ENCODE data around the gene VSTM1.

The VSTM1 gene

GRCh38 chr19:54026656-54027055 is 37.0 kb downstream of the VSTM1 start:
- peaks cover 5% of the 10 kb centered on the region for H3K27me3 ChIP-seq (ENCODE audit: control insufficient read depth, insufficient read depth, low read length)
- no peak overlapping the region for H3K9ac ChIP-seq (ENCODE audit: low read depth, low read length)
- no peak overlapping the region for H3K4me2 ChIP-seq (ENCODE audit: low read length)
- no peaks in the 10 kb centered on the region for H3K9me3 ChIP-seq (replicated peaks; ENCODE audit: low read length)
- H3K4me1 ChIP-seq (ENCODE audit: control insufficient read depth, insufficient read depth, low read length), result peaks cover 5% of the 10 kb centered on the region
- no peak overlapping the region for H3K4me3 ChIP-seq (ENCODE audit: low read length)
- no peaks in the 10 kb centered on the region for H3K36me3 ChIP-seq (ENCODE audit: insufficient read depth, low read length)

GRCh38 chr19:54024660-54025059 is 39.0 kb downstream of the VSTM1 start:
- Histone ChIP-seq H3K36me3 (ENCODE audit: insufficient read depth, low read length) (no peaks in the 10 kb centered on the region), H3K4me2 (ENCODE audit: low read length) (no peak overlapping the region), H3K9ac (ENCODE audit: low read depth, low read length) (no peak overlapping the region), H3K27me3 (ENCODE audit: control insufficient read depth, insufficient read depth, low read length) (peaks cover 5% of the 10 kb centered on the region), H3K4me3 (ENCODE audit: low read length) (no peak overlapping the region), H3K4me1 (ENCODE audit: control insufficient read depth, insufficient read depth, low read length) (peaks cover 14% of the 10 kb centered on the region), H3K9me3 (replicated peaks; ENCODE audit: low read length) (no peaks in the 10 kb centered on the region)

- Histone ChIP-seq H3K9ac (ENCODE audit: low read depth, low read length) (no peak overlapping the region), H3K4me3 (ENCODE audit: low read length) (no peak overlapping the region), H3K4me2 (ENCODE audit: low read length) (no peak overlapping the region), H3K27me3 (ENCODE audit: control insufficient read depth, insufficient read depth, low read length) (peaks cover 5% of the 10 kb centered on the region), H3K4me1 (ENCODE audit: control insufficient read depth, insufficient read depth, low read length) (peaks cover 17% of the 10 kb centered on the region), H3K36me3 (ENCODE audit: insufficient read depth, low read length) (no peaks in the 10 kb centered on the region), H3K9me3 (replicated peaks; ENCODE audit: low read length) (no peaks in the 10 kb centered on the region)
Measured at GRCh38 chr19:54023191-54023590, 40.5 kb downstream of the VSTM1 start.

GRCh38 chr19:54021932-54022331 is 41.8 kb downstream of the VSTM1 start:
- H3K27me3 ChIP-seq (ENCODE audit: control insufficient read depth, insufficient read depth, low read length), result peaks cover 4% of the 10 kb centered on the region
- no peak overlapping the region for H3K4me2 ChIP-seq (ENCODE audit: low read length)
- H3K9me3 ChIP-seq (replicated peaks; ENCODE audit: low read length), result no peaks in the 10 kb centered on the region
- H3K9ac ChIP-seq (ENCODE audit: low read depth, low read length), result no peak overlapping the region
- H3K36me3 ChIP-seq (ENCODE audit: insufficient read depth, low read length), result no peaks in the 10 kb centered on the region
- no peak overlapping the region for H3K4me3 ChIP-seq (ENCODE audit: low read length)
- H3K4me1 ChIP-seq (ENCODE audit: control insufficient read depth, insufficient read depth, low read length), result peaks cover 17% of the 10 kb centered on the region

- Histone ChIP-seq H3K9ac (ENCODE audit: low read depth, low read length) (no peak overlapping the region), H3K9me3 (replicated peaks; ENCODE audit: low read length) (no peaks in the 10 kb centered on the region), H3K4me2 (ENCODE audit: low read length) (no peak overlapping the region), H3K36me3 (ENCODE audit: insufficient read depth, low read length) (no peaks in the 10 kb centered on the region), H3K4me3 (ENCODE audit: low read length) (no peak overlapping the region), H3K27me3 (ENCODE audit: control insufficient read depth, insufficient read depth, low read length) (no peaks in the 10 kb centered on the region), H3K4me1 (ENCODE audit: control insufficient read depth, insufficient read depth, low read length) (peaks cover 17% of the 10 kb centered on the region)
Measured at GRCh38 chr19:54021363-54021762, 42.3 kb downstream of the VSTM1 start.

- no peak overlapping the region for H3K4me2 ChIP-seq (ENCODE audit: low read length)
- H3K36me3 ChIP-seq (ENCODE audit: insufficient read depth, low read length), result no peaks in the 10 kb centered on the region
- H3K27me3 ChIP-seq (ENCODE audit: control insufficient read depth, insufficient read depth, low read length), result no peaks in the 10 kb centered on the region
- no peaks in the 10 kb centered on the region for H3K9me3 ChIP-seq (replicated peaks; ENCODE audit: low read length)
- H3K4me3 ChIP-seq (ENCODE audit: low read length), result no peak overlapping the region
- peaks cover 12% of the 10 kb centered on the region for H3K4me1 ChIP-seq (ENCODE audit: control insufficient read depth, insufficient read depth, low read length)
- no peak overlapping the region for H3K9ac ChIP-seq (ENCODE audit: low read depth, low read length)
Measured at GRCh38 chr19:54017261-54017660, 46.4 kb downstream of the VSTM1 start.

GRCh38 chr19:54014920-54015560 is 48.7 kb downstream of the VSTM1 start:
- Histone ChIP-seq H3K9ac (ENCODE audit: low read depth, low read length) (no peak overlapping the region), H3K4me1 (ENCODE audit: control insufficient read depth, insufficient read depth, low read length) (peaks cover 7% of the 10 kb centered on the region), H3K27me3 (ENCODE audit: control insufficient read depth, insufficient read depth, low read length) (no peaks in the 10 kb centered on the region), H3K4me3 (ENCODE audit: low read length) (no peak overlapping the region), H3K4me2 (ENCODE audit: low read length) (no peak overlapping the region), H3K9me3 (replicated peaks; ENCODE audit: low read length) (no peaks in the 10 kb centered on the region), H3K36me3 (ENCODE audit: insufficient read depth, low read length) (no peaks in the 10 kb centered on the region)

GRCh38 chr19:54013866-54014265 is 49.8 kb downstream of the VSTM1 start:
- Histone ChIP-seq H3K4me3 (ENCODE audit: low read length) (no peak overlapping the region), H3K4me1 (ENCODE audit: control insufficient read depth, insufficient read depth, low read length) (no peaks in the 10 kb centered on the region), H3K36me3 (ENCODE audit: insufficient read depth, low read length) (no peaks in the 10 kb centered on the region), H3K9ac (ENCODE audit: low read depth, low read length) (no peak overlapping the region), H3K9me3 (replicated peaks; ENCODE audit: low read length) (no peaks in the 10 kb centered on the region), H3K4me2 (ENCODE audit: low read length) (no peak overlapping the region), H3K27me3 (ENCODE audit: control insufficient read depth, insufficient read depth, low read length) (no peaks in the 10 kb centered on the region)

GRCh38 chr19:54011507-54012211 is 52.0 kb downstream of the VSTM1 start:
- peaks cover 5% of the 10 kb centered on the region for H3K4me1 ChIP-seq (ENCODE audit: control insufficient read depth, insufficient read depth, low read length)
- no peaks in the 10 kb centered on the region for H3K36me3 ChIP-seq (ENCODE audit: insufficient read depth, low read length)
- H3K9ac ChIP-seq (ENCODE audit: low read depth, low read length), result no peak overlapping the region
- H3K4me2 ChIP-seq (ENCODE audit: low read length), result no peak overlapping the region
- H3K4me3 ChIP-seq (ENCODE audit: low read length), result no peak overlapping the region
- no peaks in the 10 kb centered on the region for H3K9me3 ChIP-seq (replicated peaks; ENCODE audit: low read length)
- H3K27me3 ChIP-seq (ENCODE audit: control insufficient read depth, insufficient read depth, low read length), result no peaks in the 10 kb centered on the region

GRCh38 chr19:54010474-54010873 is 53.2 kb downstream of the VSTM1 start:
- H3K4me1 ChIP-seq (ENCODE audit: control insufficient read depth, insufficient read depth, low read length), result peaks cover 5% of the 10 kb centered on the region
- no peak overlapping the region for H3K4me3 ChIP-seq (ENCODE audit: low read length)
- H3K27me3 ChIP-seq (ENCODE audit: control insufficient read depth, insufficient read depth, low read length), result no peaks in the 10 kb centered on the region
- no peaks in the 10 kb centered on the region for H3K36me3 ChIP-seq (ENCODE audit: insufficient read depth, low read length)
- no peak overlapping the region for H3K9ac ChIP-seq (ENCODE audit: low read depth, low read length)
- H3K4me2 ChIP-seq (ENCODE audit: low read length), result no peak overlapping the region
- H3K9me3 ChIP-seq (replicated peaks; ENCODE audit: low read length), result no peaks in the 10 kb centered on the region

- Histone ChIP-seq H3K27me3 (ENCODE audit: control insufficient read depth, insufficient read depth, low read length) (no peaks in the 10 kb centered on the region), H3K9ac (ENCODE audit: low read depth, low read length) (no peak overlapping the region), H3K4me3 (ENCODE audit: low read length) (no peak overlapping the region), H3K4me1 (ENCODE audit: control insufficient read depth, insufficient read depth, low read length) (peaks cover 5% of the 10 kb centered on the region), H3K36me3 (ENCODE audit: insufficient read depth, low read length) (no peaks in the 10 kb centered on the region), H3K4me2 (ENCODE audit: low read length) (no peak overlapping the region), H3K9me3 (replicated peaks; ENCODE audit: low read length) (no peaks in the 10 kb centered on the region)
Measured at GRCh38 chr19:54009440-54009839, 54.3 kb downstream of the VSTM1 start.
